Measurements from ENCODE around the gene CCDC90B.
"Not testable (repeated sequence)": the region's sequence is repeated elsewhere in the genome, so short reads cannot be mapped to it uniquely, and the experiment has no call there.

Gene CCDC90B

DNA sequence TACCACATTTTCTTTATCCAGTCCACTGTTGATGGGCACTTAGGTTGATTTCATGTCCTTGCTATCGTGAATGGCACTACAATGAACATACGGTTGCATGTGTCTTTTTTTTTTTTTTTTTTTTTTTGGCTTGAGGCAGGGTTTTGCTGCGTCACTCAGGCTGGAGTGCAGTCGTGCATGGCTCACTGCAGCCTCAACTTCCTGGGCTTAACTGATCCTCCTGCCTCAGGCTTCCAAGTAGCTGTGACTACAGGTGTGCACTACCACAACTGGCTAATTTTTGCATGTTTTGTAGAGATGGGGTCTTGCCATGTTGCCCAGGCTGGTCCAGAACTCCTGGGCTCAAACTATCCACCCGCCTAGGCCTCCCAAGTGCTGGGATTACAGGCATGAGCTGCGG, 1.5 kb upstream of the CCDC90B start:
- no peak for DNase-seq (ENCODE audit: low read depth)

DNA sequence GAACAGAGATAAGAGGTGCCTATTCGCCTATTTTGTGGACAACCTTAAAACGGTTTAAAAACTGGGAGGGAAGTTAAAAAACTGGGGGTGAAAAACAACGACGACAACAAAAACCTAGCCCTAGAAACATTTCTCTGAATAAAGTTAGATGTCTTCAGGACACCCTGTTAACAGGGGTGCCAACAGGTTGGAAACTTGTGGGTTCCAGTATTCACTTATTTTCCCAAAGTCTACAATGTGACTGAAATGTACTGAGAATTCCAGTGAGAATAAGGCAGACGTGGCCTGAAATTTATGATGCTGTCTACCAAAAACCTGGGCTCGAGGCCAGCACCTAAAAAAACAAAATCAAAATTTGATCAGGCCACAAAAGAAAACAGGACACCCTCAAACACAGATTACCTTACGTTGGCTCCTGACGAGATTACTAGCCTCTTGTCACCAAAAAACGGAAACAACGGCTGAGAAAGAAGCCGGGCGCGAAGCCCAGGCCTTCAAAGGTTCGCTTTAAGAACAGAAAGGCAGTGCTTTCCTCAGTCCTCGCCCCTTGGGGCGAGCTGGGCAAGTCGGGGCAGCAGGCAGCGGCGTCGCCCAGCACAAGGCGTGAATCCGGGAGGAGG, 906 bp downstream of the CCDC90B start:
- DNase-seq (ENCODE audit: low read depth): no peak

DNA sequence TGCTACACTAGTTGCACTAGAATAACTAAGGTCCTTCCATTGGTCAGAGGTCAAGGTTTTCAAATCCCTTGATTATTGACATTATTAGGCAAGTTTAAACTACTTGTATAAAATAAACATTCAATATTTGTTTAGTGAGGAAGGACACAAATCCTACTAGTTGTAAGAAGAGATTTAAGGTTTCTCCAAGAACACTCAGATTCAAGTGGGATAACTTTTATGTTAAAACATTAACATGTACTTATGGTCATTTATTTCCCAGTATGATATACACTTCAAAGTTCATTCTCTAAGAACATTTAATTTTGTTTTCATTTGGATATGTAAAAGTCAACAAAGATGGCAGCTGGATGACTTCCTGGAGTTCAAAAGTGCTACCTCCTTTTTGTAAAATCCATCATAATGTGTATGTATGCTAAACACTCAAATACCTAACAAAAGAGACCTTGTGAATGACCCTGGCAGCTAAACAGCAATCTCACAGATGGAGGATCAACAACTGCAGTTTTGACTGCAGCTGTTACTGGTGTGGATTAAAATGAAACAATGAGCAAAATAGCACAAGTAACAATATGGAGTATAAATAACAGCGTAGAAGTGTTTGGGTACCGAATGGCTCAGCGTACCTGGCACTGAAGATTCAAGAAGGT, 1.5 kb downstream of the CCDC90B start:
- DNase-seq (ENCODE audit: low read depth): no peak

DNA sequence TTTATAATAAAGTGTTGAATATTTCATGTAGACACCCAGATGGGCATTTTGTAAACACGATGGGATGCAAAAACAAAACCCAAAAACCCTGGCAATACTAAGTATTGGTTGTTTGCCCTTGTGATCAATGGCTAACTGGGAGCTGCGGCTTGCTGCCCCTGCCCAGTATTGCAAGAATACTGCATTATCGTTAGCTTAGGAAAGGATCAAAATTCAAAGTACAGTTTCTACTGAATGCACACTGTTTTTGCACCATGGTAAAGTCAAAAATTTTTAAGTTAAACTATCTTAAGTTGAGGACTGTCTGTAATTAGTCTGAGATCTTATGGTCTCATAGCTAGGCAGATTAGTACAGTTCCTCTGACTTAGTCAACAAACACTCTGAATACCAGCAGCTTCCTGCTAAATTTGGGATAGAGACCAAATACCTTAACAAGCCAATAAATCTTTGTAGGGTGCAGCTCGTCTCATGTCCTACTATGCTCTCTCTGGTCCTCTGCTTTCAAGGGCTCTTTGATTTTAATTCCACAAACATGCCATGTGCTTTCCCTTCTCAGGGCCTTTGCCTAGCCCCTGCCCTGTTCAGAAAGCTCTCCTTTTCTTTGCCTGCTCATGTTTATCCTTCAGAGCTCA, 4.0 kb downstream of the CCDC90B start:
- DNase-seq (ENCODE audit: low read depth): no peak

DNA sequence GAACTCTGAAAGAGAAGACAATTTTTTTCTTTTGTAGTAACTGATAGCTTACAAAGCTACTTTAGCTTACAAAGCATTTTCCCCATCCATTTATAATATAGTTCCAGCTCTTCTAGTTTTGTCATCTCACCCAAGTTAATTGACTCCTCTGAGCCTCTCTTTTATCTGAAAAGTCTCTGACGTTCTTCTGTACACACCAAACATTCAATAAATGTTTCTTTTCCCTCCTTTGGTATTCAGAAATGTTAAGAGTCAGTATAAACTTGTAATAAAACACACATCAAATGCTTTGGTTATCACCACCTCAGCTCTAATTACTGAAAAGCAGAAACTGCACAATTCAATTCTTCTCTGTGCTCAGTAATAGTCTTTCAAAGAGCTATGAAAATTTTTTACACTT, 5.9 kb downstream of the CCDC90B start:
- DNase-seq (ENCODE audit: low read depth): no peak

DNA sequence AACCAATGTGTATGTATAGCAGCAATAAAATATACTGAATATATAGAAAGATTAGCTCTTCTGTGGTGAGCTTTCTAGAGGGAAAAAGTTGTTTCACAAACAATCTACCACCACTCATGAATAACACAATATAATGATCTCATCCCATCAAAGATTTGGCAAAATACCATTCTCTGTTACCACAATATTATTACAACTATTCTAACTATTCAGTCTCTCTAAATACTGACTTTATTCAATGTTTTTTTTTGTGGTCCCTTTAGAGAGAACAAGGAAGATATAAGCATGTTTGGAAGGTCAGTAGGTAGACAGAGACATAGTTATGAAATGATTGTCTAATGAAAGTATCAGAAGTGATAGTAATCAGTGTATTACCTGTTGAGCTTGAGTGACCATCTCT, 7.8 kb downstream of the CCDC90B start:
- DNase-seq (ENCODE audit: low read depth): no peak

DNA sequence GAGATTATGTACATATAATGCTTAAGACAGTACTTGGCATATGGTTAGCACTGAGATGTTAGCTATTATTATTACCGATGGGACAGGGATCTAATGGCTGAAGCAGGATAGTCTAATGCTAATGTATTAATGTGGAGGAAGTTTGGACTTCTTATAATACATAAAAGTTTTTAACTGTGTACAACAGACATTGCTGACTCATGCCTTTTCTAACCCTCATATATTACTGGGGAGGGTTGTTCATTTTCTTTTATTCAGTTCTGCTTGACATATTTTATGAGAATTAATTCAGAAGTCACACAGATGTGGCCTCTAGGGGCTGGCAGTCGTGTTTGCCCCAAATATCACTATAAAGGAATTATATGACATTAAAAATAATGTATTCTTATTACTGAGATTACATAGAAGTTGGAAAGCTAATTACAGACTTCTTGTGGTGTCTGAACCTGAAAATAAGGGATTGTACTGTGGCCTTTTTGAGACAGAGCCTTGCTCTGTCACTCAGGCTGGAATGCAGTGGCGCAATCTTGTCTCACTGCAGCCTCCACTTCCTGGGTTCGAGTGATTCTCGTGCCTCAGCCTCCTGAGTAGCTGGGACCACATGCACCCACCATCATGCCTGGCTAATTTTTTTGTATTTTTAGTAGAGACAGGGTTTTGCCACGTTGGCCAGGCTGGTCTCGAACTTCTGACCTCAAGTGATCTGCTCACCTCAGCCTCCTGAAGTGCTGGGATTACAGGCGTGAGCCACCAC, 10.1 kb downstream of the CCDC90B start:
- DNase-seq (ENCODE audit: low read depth): no peak

DNA sequence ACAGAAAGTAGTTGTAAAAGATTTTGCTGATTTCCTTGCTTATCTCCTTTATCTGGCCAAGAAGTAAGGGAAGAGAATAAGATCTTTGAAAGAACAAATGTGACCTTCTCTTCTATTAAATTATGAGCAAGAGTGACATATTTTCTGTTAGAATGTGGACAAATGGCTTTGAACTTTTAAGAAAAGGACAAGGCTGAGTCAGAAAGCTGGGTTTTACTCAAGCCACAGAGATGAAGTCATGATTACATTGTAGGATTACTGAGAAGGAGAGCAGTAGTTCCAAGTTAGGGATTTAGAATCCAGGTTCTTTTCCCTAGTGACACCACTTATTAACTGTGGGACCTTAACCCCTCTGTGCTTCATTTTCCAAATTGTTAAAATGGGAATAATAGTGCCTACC, 13.5 kb downstream of the CCDC90B start:
- no peak for DNase-seq (ENCODE audit: low read depth)

DNA sequence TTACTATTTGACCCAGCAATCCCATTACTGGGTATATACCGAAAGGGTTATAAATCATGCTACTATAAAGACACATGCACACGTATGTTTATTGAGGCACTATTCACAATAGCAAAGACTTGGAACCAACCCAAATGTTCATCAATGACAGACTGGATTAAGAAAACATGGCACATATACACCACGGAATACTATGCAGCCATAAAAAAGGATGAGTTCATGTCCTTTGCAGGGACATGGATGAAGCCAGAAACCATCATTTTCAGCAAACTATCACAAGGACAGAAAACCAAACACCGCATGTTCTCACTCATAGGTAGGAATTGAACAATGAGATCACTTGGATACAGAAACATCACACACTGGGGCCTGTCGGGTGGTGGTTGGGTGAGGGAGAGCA, 14.4 kb downstream of the CCDC90B start:
- not testable (repeated sequence) for DNase-seq (ENCODE audit: low read depth)

DNA sequence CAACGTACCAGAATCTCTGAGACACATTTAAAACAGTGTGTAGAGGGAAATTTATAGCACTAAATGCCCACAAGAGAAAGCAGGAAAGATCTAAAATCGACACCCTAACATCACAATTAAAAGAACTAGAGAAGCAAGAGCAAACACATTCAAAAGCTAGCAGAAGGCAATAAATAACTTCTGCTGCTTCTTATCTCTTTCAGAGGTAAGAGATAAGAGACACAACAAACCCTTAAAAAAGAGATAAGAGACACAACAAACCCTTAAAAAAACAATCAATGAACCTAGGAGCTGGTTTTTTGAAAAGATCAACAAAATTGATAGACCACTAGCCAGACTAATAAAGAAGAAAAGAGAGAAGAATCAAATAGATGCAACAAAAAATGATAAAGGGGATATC, 17.1 kb downstream of the CCDC90B start:
- DNase-seq (ENCODE audit: low read depth): not testable (repeated sequence)

DNA sequence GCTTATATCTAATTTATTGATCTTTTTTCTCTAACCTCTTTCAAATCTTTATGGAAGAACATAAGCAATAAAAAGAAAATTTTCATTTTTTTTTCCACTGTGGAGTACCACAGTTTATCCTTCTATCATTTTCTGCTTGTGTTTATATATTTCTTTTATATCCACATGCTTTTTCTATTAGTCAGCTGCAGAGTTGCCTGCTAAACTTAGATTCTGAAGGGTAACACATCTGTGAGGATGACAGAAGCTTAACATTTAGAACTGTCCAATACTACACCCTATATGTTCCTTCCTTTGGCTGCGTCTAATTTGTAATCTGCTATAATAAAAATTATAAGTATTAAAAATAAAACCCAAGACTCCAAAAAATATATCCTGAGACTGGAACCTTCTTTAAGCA, 20.8 kb downstream of the CCDC90B start:
- DNase-seq (ENCODE audit: low read depth): no peak

DNA sequence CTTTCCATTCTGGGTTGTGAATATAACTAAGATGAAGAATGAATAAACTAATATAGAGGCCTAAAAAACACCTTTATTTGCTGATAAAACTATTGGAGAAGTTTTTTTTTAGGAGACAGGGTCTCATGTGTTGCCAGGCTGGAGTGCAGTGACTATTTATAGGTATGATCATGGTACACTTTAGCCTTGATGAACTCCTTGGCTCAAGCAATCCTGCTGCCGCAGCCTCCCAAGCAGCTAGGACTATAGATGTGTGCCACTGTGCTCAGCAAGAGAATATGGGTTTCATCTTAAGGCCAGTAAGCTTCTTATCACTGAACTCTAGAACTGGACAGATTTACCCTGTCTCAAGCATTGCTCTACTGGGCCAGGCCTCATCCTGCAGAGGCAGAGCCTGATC, 26.6 kb downstream of the CCDC90B start:
- no peak for DNase-seq (ENCODE audit: low read depth)

DNA sequence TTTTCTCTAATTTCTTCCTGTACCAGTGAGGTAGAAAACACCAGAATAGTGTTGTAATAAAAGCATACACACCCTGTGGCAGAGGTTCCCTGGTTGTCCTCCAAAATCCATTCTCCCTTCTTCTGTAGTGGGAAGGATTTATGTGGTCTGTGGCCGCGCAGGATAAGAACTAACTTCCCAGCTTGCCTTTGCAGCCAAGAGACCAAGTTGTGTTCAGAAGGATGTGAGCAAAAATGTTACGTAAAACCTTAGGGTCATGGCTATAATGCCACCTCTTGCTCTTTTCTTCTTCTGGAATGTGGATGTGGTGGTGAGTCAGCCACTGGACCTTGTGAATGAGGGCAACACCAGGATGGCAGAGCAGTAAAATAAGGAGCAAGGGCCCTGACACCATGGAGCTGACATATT, 28.4 kb downstream of the CCDC90B start:
- no peak for DNase-seq (ENCODE audit: low read depth)

DNA sequence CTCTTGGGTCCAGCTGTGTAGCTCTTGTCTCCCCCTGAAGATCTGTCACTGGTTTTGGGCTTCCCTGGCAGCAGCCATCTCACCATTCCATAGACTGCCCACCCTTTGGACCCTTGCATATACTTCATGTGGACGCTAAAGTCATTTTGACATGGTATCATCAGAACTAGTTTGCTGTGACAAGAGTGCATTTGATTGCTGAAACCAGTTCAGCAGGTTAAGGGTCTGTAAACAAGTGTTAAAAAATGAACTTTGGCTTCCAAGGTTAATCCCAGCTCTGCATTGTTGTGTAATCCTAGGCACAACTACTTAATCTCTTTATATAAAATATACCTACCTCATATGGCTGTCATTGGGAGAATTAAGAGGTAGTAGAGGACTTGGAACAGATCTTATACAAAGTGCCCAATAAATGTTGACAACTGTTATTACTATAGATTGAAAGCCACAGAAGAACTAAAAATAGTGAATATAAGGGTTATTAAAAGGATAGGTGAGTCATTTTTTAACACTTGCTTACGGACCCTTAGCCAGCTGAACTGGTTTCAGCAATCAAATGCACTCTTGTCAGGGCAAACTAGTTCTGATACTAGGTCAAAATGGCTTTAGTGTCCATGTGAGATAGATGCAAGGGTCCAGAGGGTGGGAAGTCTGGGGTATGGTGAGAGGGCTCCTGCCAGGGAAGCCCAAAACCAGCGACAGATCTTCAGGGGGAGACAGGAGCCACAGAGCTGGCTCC, 29.4 kb downstream of the CCDC90B start:
- no peak for DNase-seq (ENCODE audit: low read depth)

DNA sequence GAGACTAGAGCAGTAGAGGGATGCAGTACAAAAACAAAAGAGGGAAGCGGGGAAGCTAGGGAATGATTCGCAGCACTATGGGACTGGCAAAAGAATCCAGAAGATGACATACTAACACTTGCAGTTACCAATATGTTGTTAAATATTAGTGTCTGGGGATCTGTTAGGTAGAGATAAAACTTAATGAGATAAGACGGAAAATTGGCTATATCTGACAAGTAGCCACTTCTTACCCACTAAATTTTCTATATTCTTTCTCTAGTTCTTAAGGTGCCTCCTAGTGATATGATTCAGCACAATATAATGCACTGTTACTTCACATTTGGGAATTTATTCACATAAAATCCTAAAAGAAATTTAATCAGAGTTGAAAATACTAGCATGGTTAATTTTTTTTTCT, 30.8 kb downstream of the CCDC90B start:
- no peak for DNase-seq (ENCODE audit: low read depth)

DNA sequence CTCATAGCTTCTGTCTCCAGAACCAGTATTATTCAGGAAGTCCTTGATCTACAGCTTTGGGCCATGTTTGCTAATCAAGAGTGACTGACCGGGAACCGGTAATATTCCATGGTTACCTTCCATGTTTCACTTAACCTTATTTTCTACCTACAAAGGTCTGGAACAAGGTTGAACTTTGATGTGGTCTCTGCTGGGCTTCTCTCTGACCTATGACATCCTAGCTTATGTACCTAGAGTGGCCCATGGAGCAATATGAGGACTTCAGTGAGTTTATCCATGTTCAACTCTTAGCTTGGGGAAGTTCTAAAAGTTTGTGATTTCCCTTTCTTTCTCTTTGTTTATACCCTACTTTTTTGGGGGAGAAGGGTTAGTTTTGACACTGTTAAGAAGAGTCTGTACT, 33.2 kb downstream of the CCDC90B start:
- DNase-seq (ENCODE audit: low read depth): no peak

DNA sequence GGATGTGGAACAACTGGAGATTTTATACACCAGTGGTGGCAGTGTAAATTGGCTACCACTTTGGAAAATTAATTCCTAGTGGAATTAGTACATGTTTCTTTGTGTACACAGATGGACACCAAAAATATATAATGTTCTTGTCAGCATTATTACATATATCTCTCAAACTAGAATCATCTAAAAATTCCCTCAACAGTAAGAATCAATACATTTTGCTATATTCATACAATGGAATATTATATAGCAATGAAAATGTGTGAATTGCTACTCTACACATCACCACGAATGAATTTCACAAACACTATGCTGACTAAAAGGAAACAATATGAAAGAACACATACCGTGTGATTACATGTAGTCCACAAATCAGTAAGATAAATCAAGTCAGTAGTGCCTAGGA, 33.9 kb downstream of the CCDC90B start:
- no peak for DNase-seq (ENCODE audit: low read depth)

DNA sequence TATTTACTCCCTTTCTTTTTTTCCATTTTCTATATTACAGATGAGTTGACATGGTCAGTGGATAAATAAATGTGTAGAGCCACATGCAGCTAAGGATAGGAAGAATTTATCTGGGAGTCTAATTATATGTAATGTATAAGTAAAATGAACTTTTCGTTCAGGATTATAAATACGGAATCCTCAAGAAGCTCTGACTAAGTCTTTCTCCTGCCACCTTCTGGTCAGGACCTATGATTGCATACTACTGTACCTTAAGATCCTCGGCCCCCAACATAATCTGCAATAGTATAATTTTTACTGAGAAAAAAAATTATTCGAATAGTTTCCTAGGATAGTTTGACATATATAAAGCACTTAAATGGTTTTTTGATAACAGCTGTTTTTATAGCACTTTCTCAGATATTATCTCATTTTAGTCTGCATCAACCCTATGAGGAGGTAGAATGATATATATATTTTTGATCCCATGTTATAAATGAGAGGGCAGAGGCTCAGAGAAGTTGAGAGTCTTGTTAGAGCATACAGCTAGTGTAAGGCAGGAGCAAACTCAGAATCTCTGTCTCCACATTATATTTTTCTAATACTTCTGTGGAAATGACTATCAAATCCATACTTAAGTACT, 36.1 kb downstream of the CCDC90B start:
- DNase-seq (ENCODE audit: low read depth): no peak

DNA sequence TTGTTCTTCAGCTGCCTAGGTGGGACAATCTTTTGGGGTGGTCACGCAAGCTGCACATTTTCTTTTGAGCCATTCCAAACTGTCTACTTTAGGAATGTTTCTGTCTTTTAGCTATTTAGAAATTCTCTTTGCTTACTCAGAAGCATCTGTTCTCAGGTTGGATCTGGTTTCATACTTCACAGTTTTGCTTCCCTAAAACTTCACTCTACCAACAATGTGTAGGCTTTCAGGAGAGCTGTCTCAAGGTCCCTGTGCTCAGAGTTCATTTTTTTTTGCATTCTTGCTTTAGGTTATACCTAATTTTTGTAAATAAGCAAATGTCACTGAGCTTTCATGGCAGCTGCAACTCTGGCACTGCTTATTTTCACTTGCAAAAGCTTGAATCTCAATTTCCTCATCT, 36.7 kb downstream of the CCDC90B start:
- DNase-seq (ENCODE audit: low read depth): no peak

DNA sequence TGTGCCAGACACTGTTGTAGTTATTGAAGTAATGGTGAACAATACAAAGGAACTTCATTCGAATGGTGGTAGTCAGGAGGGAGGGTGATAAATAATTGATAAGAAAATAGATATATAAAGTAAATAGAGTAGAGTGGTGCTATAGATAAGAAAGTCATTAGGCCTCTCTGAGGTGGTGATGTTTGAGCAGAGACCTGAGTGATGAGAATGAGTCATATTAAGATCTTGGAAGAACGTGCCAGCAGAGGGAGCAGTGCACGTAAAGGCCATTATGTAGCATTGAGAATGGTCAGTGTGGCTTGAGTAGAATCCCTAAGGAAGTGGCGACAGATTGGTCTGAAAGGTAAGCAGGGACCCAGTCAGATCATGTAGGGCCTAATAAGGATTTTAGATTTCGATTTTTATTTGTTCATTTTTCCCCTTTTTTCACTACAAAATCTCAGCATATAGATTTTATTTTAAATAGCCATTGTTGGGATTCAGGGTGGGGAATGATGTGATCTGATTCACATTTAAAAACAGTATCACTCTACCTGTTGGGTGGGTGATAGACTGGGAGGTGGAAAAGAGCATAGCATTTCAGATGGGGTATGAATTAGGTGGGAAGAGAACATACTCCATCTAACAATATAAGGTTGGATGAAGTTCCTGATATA, 44.7 kb downstream of the CCDC90B start:
- DNase-seq (ENCODE audit: low read depth): no peak

DNA sequence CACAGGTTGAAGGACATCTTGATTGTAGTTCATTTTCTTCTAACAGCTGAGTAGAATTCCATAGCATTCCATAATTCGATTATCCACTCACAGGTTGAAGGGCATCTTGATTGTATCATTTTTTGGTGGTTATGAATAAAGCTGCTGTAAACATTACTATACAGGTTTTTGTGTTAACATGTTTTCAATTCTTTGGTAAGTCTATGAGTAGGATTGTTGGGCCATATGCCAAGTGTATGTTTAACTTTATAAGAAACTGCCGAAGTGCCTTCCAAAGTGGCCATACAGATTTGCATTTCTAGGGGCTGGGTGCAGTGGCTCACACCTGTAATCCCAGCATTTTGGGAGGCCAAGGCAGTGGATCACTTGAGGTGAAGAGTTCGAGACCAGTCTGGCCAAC, 48.1 kb downstream of the CCDC90B start:
- DNase-seq (ENCODE audit: low read depth): no peak

Measured in stimulated activated CD8-positive, alpha-beta memory T cell treated with anti-CD3 and anti-CD28 coated beads, Interleukin-7, amount 100 ng/mL, for 24 hours (primary cell).